HepG2 (cell line): ENCODE results near the gene TBC1D20. TPM values are rescaled to one million over a fixed set of nuclear protein-coding genes. Genes with fewer than 3 reads are reported as not detected.

Experiments
- ELF3 ChIP-seq: IDR thresholded peaks from 2 replicates; pipeline ENCODE4 v1.6.1; 2016; ENCODE audit warnings: missing genetic modification reagents, missing compliant biosample characterization
- ETV6 ChIP-seq: sonication (generic); formaldehyde crosslinking; conservative IDR thresholded peaks from 2 replicates; pipeline ENCODE4 v1.4.0; 2020; ENCODE audit warnings: missing genetic modification reagents
- GATAD1 ChIP-seq: IDR thresholded peaks from 2 replicates; pipeline ENCODE4 v1.6.1; 2016; ENCODE audit warnings: missing genetic modification reagents, missing compliant biosample characterization
- HNRNPUL1 ChIP-seq: fragments of 200-400 bp; formaldehyde crosslinking; IDR thresholded peaks from 2 replicates; pipeline ENCODE4 v1.6.1; 2017; ENCODE audit warnings: low read depth, mild to moderate bottlenecking, low read length, moderate library complexity
- MED1 ChIP-seq: sonication (generic); formaldehyde crosslinking; IDR thresholded peaks from 2 replicates; pipeline ENCODE4 v1.4.0; 2020; ENCODE audit warnings: missing genetic modification reagents
- MEF2D ChIP-seq: sonication (generic); formaldehyde crosslinking; IDR thresholded peaks from 2 replicates; pipeline ENCODE4 v1.5.1; 2020; ENCODE audit warnings: mild to moderate bottlenecking, missing genetic modification reagents
- MXD4 ChIP-seq: IDR thresholded peaks from 2 replicates; pipeline ENCODE4 v1.6.1; 2016; ENCODE audit warnings: mild to moderate bottlenecking, missing biosample characterization, missing genetic modification reagents
- NFIB ChIP-seq: sonication (generic); formaldehyde crosslinking; IDR thresholded peaks from 2 replicates; pipeline ENCODE4 v1.9.0; 2021; ENCODE audit warnings: missing genetic modification reagents, mild to moderate bottlenecking, borderline replicate concordance
- PCBP2 ChIP-seq: fragments of 200-400 bp; formaldehyde crosslinking; optimal IDR thresholded peaks from 2 replicates; pipeline ENCODE3; 2018; ENCODE audit warnings: low read length, low read depth; ENCODE audit not compliant: poor library complexity, severe bottlenecking
- RAD21 ChIP-seq: fragments of 450-650 bp; formaldehyde crosslinking; IDR thresholded peaks from 2 replicates; pipeline ENCODE4 v1.5.0; 2020; ENCODE audit warnings: mild to moderate bottlenecking
- SKIL ChIP-seq: sonication (generic); formaldehyde crosslinking; IDR thresholded peaks from 2 replicates; pipeline ENCODE4 v1.8.0; 2022; ENCODE audit warnings: missing genetic modification reagents, mild to moderate bottlenecking, moderate library complexity, borderline replicate concordance
- SNAI1 ChIP-seq: sonication (generic); formaldehyde crosslinking; IDR thresholded peaks from 2 replicates; pipeline ENCODE4 v1.5.0; 2020; ENCODE audit warnings: mild to moderate bottlenecking, missing genetic modification reagents, borderline replicate concordance
- SP140L ChIP-seq: sonication (generic); formaldehyde crosslinking; IDR thresholded peaks from 2 replicates; pipeline ENCODE4 v1.4.0; 2020; ENCODE audit warnings: missing genetic modification reagents, borderline replicate concordance
- SRSF4 ChIP-seq: fragments of 200-400 bp; formaldehyde crosslinking; IDR thresholded peaks from one replicate; pipeline ENCODE4 v1.6.1; 2018; ENCODE audit warnings: mild to moderate bottlenecking, low read depth, low read length, moderate library complexity; ENCODE audit not compliant: poor library complexity, severe bottlenecking
- STAT5B ChIP-seq: sonication (generic); formaldehyde crosslinking; IDR thresholded peaks from 2 replicates; pipeline ENCODE4 v1.4.0; 2020; ENCODE audit warnings: missing genetic modification reagents
- ZBTB42 ChIP-seq: sonication (generic); formaldehyde crosslinking; IDR thresholded peaks from 2 replicates; pipeline ENCODE4 v1.5.0; 2020; ENCODE audit warnings: mild to moderate bottlenecking, missing genetic modification reagents
- ZNF10 ChIP-seq: sonication (generic); formaldehyde crosslinking; IDR thresholded peaks from 2 replicates; pipeline ENCODE4 v1.4.0; 2020; ENCODE audit warnings: mild to moderate bottlenecking, low read depth, missing genetic modification reagents, borderline replicate concordance
- ZNF143 ChIP-seq: sonication (generic); formaldehyde crosslinking; IDR thresholded peaks from 2 replicates; pipeline ENCODE4 v1.4.0; 2020; ENCODE audit warnings: missing genetic modification reagents
- ZNF280B ChIP-seq: sonication (generic); formaldehyde crosslinking; IDR thresholded peaks from 2 replicates; pipeline ENCODE4 v1.5.0; 2020; ENCODE audit warnings: missing genetic modification reagents, mild to moderate bottlenecking, borderline replicate concordance
- ZNF446 ChIP-seq: sonication (generic); formaldehyde crosslinking; IDR thresholded peaks from 2 replicates; pipeline ENCODE4 v1.5.0; 2020; ENCODE audit warnings: mild to moderate bottlenecking, missing genetic modification reagents
- ZNF574 ChIP-seq: sonication (generic); formaldehyde crosslinking; IDR thresholded peaks from 2 replicates; pipeline ENCODE4 v1.4.0; 2020; ENCODE audit warnings: missing genetic modification reagents
- ZNF576 ChIP-seq: sonication (generic); formaldehyde crosslinking; IDR thresholded peaks from 2 replicates; pipeline ENCODE4 v1.4.0; 2020; ENCODE audit warnings: mild to moderate bottlenecking, missing genetic modification reagents
- polyA plus RNA-seq, 8 experiments: library from polyadenylated mRNA; depleted of rRNA in 3 of 8; stranded (reverse) in 7 of 8; unstranded in 1 of 8; fragments of >200 nt; fragmentation: Illumina TruSeq in 4 of 8; extraction: Trizol in 4 of 8; gene quantifications; 2 replicates each; pipeline versions ENCODE4 v1.2.1 to v1.2.3, GENCODE V29; 2011 to 2016; ENCODE audit warnings: low read depth in 4 of 8, missing spikeins in 1 of 8, mixed read lengths in 1 of 8; ENCODE audit not compliant: insufficient read depth in 1 of 8
- total RNA-seq, 5 experiments: library from RNA; depleted of rRNA; stranded (reverse); fragments of >200 nt; fragmentation: Illumina TruSeq; extraction: Trizol; gene quantifications; 2 replicates each; pipeline ENCODE4 v1.2.3, GENCODE V29; 2016; ENCODE audit warnings: low read depth in 1 of 5

Gene TBC1D20
- total and polyA plus RNA-seq, 2 of the 13 experiments (the other 11 are each of a cell fraction or from before 2014, with no cell fraction given) = 36.6 to 47.1 TPM

GRCh38 chr20:401682-402495, 60.4 kb downstream of the TBC1D20 start (continued):
- TF ChIP-seq MEF2D (CRISPR knock-in tag) (peak; percentile 76), HNRNPUL1 (peak; percentile 94), GATAD1 (CRISPR knock-in tag) (no peak; the same call in 1 of the 2 replicates), STAT5B (CRISPR knock-in tag) (0 out of 2 replicates have a peak, but pooled peaks have one; percentile 11), ZNF446 (CRISPR knock-in tag) (no peak), MXD4 (CRISPR knock-in tag) (peak; percentile 76; the same call in 1 of the 2 replicates), ETV6 (CRISPR knock-in tag) (peak; percentile 42; the same call in 1 of the 2 replicates), RAD21 (CRISPR knock-in tag) (peak; percentile 36; the same call in 1 of the 2 replicates), ELF3 (CRISPR knock-in tag) (peak; percentile 64), SNAI1 (CRISPR knock-in tag) (no peak), ZNF576 (CRISPR knock-in tag) (no peak), SKIL (0 out of 2 replicates have a peak, but pooled peaks have one; percentile 28), ZNF574 (CRISPR knock-in tag) (peak; percentile 66; the same call in 1 of the 2 replicates), ZNF280B (CRISPR knock-in tag) (no peak), PCBP2 (no peak), ZNF10 (CRISPR knock-in tag) (no peak), SRSF4 (no peak), SP140L (no peak; the same call in 1 of the 2 replicates), MED1 (CRISPR knock-in tag) (peak; percentile 99), ZNF143 (CRISPR knock-in tag) (no peak), ZBTB42 (CRISPR knock-in tag) (no peak), NFIB (CRISPR knock-in tag) (no peak)
